PC-9 (cell line): Measurements from ENCODE around the gene ZDHHC18. TPM values are rescaled to one million over a fixed set of nuclear protein-coding genes. Genes with fewer than 3 reads are reported as not detected.

ENCODE experiments used
- Bru-seq: library from RNA; stranded (reverse); fragments of 400-500 nt; gene quantifications from one replicate; lab custom pipeline; 2021; lab: Mats Ljungman, UMichigan
- BruChase-seq, 2 experiments: library from RNA; stranded (reverse); fragments of 400-500 nt; gene quantifications; one replicate each; lab custom pipeline; 2021; lab: Mats Ljungman, UMichigan
- BruUV-seq: library from RNA; stranded (reverse); fragments of 400-500 nt; replicated peaks from 2 replicates; lab custom pipeline; 2021; lab: Mats Ljungman, UMichigan
- CTCF ChIA-PET: fragments of 300-600 bp; sonication (Branson Sonifier 250); formaldehyde crosslinking; loops from one replicate; lab custom pipeline; 2022; ENCODE audit warnings: antibody characterized with exemption; lab: Charles Lee
- POLR2A ChIA-PET: fragments of 300-600 bp; sonication (Branson Sonifier 250); formaldehyde crosslinking; loops from one replicate; lab custom pipeline; 2022; ENCODE audit warnings: antibody characterized with exemption; ENCODE audit not compliant: unreplicated experiment; lab: Charles Lee
- DNase-seq, 2 experiments: peaks; one replicate each; pipeline versions ENCODE4 v3.0.0 to v3.0.0-alpha.2; 2015 to 2022; ENCODE audit warnings: mixed read lengths in 1 of 2
- H2AFZ ChIP-seq: fragments of 200-600 bp; sonication (generic); 2 replicates; pipeline ENCODE4 v1.8.1; 2017; ENCODE audit warnings: antibody characterized with exemption
- H3F3A ChIP-seq: fragments of 200-600 bp; sonication (generic); 2 replicates; pipeline ENCODE4 v1.8.1; 2017; ENCODE audit warnings: antibody characterized with exemption, mild to moderate bottlenecking, low read depth; ENCODE audit not compliant: insufficient read depth
- H3K27ac ChIP-seq: fragments of 200-600 bp; sonication (generic); 2 replicates; pipeline ENCODE4 v1.6.1; 2016; ENCODE audit warnings: mixed run types
- H3K27me3 ChIP-seq: fragments of 200-600 bp; sonication (generic); 2 replicates; pipeline ENCODE4 v1.6.1; 2016; ENCODE audit warnings: low read depth, mixed run types; ENCODE audit not compliant: insufficient read depth
- H3K36me3 ChIP-seq: fragments of 200-600 bp; sonication (generic); 2 replicates; pipeline ENCODE4 v1.6.1; 2016; ENCODE audit warnings: low read depth, mixed run types
- H3K4me1 ChIP-seq: fragments of 200-600 bp; sonication (generic); replicated peaks from 2 replicates; pipeline ENCODE4 v1.6.1; 2016; ENCODE audit warnings: mixed run types; ENCODE audit not compliant: insufficient read depth
- H3K4me2 ChIP-seq: fragments of 200-600 bp; sonication (generic); 2 replicates; pipeline ENCODE4 v1.6.1; 2017; ENCODE audit warnings: mixed run types
- H3K4me3 ChIP-seq: fragments of 200-600 bp; sonication (generic); 2 replicates; pipeline ENCODE4 v1.6.1; 2016; ENCODE audit warnings: mixed run types
- H3K79me2 ChIP-seq: fragments of 200-600 bp; sonication (generic); 2 replicates; pipeline ENCODE4 v1.6.1; 2017; ENCODE audit warnings: low read depth, mixed run types
- H3K9me2 ChIP-seq: fragments of 200-600 bp; sonication (generic); 2 replicates; pipeline ENCODE4 v1.8.1; 2017; ENCODE audit warnings: mild to moderate bottlenecking; ENCODE audit not compliant: insufficient read depth
- H3K9me3 ChIP-seq: fragments of 200-600 bp; sonication (generic); 2 replicates; pipeline ENCODE4 v1.8.1; 2016; ENCODE audit warnings: low read depth; ENCODE audit not compliant: insufficient read depth
- H4K20me1 ChIP-seq: fragments of 200-600 bp; sonication (generic); 2 replicates; pipeline ENCODE4 v1.8.1; 2017; ENCODE audit not compliant: insufficient read depth
- CTCF ChIP-seq: fragments of 200-600 bp; sonication (generic); conservative IDR thresholded peaks from 2 replicates; pipeline ENCODE4 v1.6.1; 2017; ENCODE audit warnings: mixed run types, antibody characterized with exemption, mild to moderate bottlenecking, moderate library complexity
- EZH2 ChIP-seq: fragments of 200-600 bp; sonication (generic); IDR thresholded peaks from 2 replicates; pipeline ENCODE4 v1.8.0; 2017; ENCODE audit warnings: antibody characterized with exemption, low read depth
- intact Hi-C: fragments of 100-400 bp; cut with micrococcal nuclease; formaldehyde crosslinking; loops from one replicate; pipeline ENCODE4 v1.10.0; 2022; ENCODE audit not compliant: unreplicated experiment
- long read RNA-seq: library from polyadenylated mRNA; stranded (forward); transcript quantifications from one replicate; pipeline ENCODE4 v2.0.0, GENCODE V29; 2022
- total RNA-seq: library from RNA; stranded (reverse); gene quantifications from 2 replicates; pipeline ENCODE4 v1.2.3, GENCODE V29; 2021

Gene ZDHHC18
- total RNA-seq, result 27.2 and 36.1 TPM in 2 replicates
- percentile 75 among the genes with signal in this experiment for Bru-seq, nascent RNA
- percentile 87 among the genes with signal in this experiment for BruChase-seq, experiment 1, labeled RNA remaining after a 2-hour chase
- BruChase-seq, experiment 2, labeled RNA remaining after a 6-hour chase, result percentile 82 among the genes with signal in this experiment
- long read RNA-seq, full-length matches to known transcripts, result 10 of 50 reads
- long read RNA-seq, partial matches to known transcripts, result 34 of 50 reads
- long read RNA-seq, other reads (novel, unspliced or antisense), result 6 of 50 reads

GRCh38 chr1:26826261-26827105 lies at the start of gene ZDHHC18:
TSS of gene ZDHHC18 (plus strand) at chr1:26826688. CDS start at chr1:26826805, 117 bp downstream.
- no TSS peak for BruUV-seq
- peak within 1 kb of the TSS; percentile 82 for H2AFZ ChIP-seq
- peaks cover 20% of the 10 kb centered on the region for H3F3A ChIP-seq
- peak within 1 kb of the TSS; percentile 86 for H3K4me2 ChIP-seq
- peak within 1 kb of the TSS; percentile 62; the same call in 1 of the 2 replicates for H3K4me3 ChIP-seq
- no peaks in the 10 kb centered on the region for H3K27me3 ChIP-seq
- intact Hi-C loops, result no loop called here
- CTCF ChIA-PET, result no interaction called here
- peaks cover 44% of the 10 kb centered on the region for H3K79me2 ChIP-seq
- POLR2A ChIA-PET, result interaction anchor here (0.6 to 0.9 kb wide), 4 partner anchors 20 to 109 kb away, joined by 5 to 9 read pairs (median 6); partner anchors contain the start of gene GPATCH3
- H3K9me3 ChIP-seq, result no peaks in the 10 kb centered on the region
- TF ChIP-seq CTCF (no peak; the same call in 1 of the 2 replicates), EZH2 (no peak)
- no peaks in the 10 kb centered on the region; the same call in 1 of the 2 replicates for H4K20me1 ChIP-seq
- H3K9me2 ChIP-seq, result no peaks in the 10 kb centered on the region
- H3K36me3 ChIP-seq, result no peaks in the 10 kb centered on the region; the same call in 1 of the 2 replicates
- peak within 1 kb of the TSS; percentile 94 for H3K27ac ChIP-seq
- DNase-seq, result peak in 1 of 2 experiments; percentile 70
- H3K4me1 ChIP-seq, result peaks cover 34% of the 10 kb centered on the region

GRCh38 chr1:26779098-26779668 lies 47.3 kb upstream of the ZDHHC18 start:
- Histone ChIP-seq H3K36me3 (peaks cover 8% of the 10 kb centered on the region; the same call in 1 of the 2 replicates), H3K4me1 (peaks cover 21% of the 10 kb centered on the region), H3K4me3 (no peak overlapping the region), H3K27me3 (no peaks in the 10 kb centered on the region), H3K79me2 (no peaks in the 10 kb centered on the region), H3K27ac (no peak overlapping the region), H2AFZ (no peak overlapping the region), H3K4me2 (no peak overlapping the region), H3K9me2 (no peaks in the 10 kb centered on the region), H4K20me1 (no peaks in the 10 kb centered on the region), H3F3A (peaks cover 15% of the 10 kb centered on the region), H3K9me3 (no peaks in the 10 kb centered on the region)
- POLR2A ChIA-PET, result no interaction called here
- CTCF ChIA-PET, result no interaction called here
- no TSS peak for BruUV-seq
- DNase-seq, result no peak
- intact Hi-C loops, result no loop called here
- TF ChIP-seq CTCF (no peak), EZH2 (no peak)
